K562 (cell line): ENCODE data around the gene NPPC. TPM values are rescaled to one million over a fixed set of nuclear protein-coding genes. Genes with fewer than 3 reads are reported as not detected.

Experiments
- ATAC-seq: fragments of 200-7000 bp; cut with Tn5 transposase; 3 replicates; pipeline ENCODE4 v1.9.1; 2020; ENCODE audit warnings: moderate library complexity
- BruUV-seq: library from RNA; stranded (reverse); fragments of 400-500 nt; replicated peaks from 2 replicates; lab custom pipeline; 2021; lab: Mats Ljungman, UMichigan
- CTCF ChIA-PET: fragments of 300-600 bp; formaldehyde crosslinking; extraction: SDS; loops from one replicate; lab custom pipeline; 2021; ENCODE audit warnings: low intra/inter-chr PET ratio; lab: Yijun Ruan, JAX
- POLR2A ChIA-PET: fragments of 300-600, 350-650 bp; sonication (Branson Sonifier 250); formaldehyde crosslinking; extraction: SDS; loops from one replicate; lab custom pipeline; 2021; ENCODE audit warnings: antibody characterized with exemption, inconsistent platforms; lab: Yijun Ruan, JAX
- DNase-seq, 4 experiments: peaks; one replicate each; pipeline versions ENCODE4 v3.0.0 to v3.0.0-alpha.2; 2011 to 2018; ENCODE audit warnings: low spot score in 3 of 4, mixed read lengths in 3 of 4; ENCODE audit errors: extremely low read depth in 1 of 4
- FAIRE-seq: peaks from 2 replicates; lab custom pipeline; 2011; peaks lifted over from hg19 to GRCh38; lab: Jason Lieb, UNC
- H2AFZ ChIP-seq: 2 replicates; pipeline ENCODE4 v1.6.0; 2011; ENCODE audit warnings: low read depth, low read length, control low read depth, inconsistent platforms
- H3K27ac ChIP-seq: fragments of 200-600 bp; 3 replicates; pipeline ENCODE4 v1.8.0; 2011; ENCODE audit warnings: low read depth, mild to moderate bottlenecking, control low read depth, inconsistent platforms, low read length, moderate library complexity, mixed read lengths; ENCODE audit errors: extremely low read depth
- H3K27me3 ChIP-seq, 2 experiments: fragments of 300-600 bp in 1 of 2; 2 replicates in 1 of 2; 3 replicates in 1 of 2; pipeline versions ENCODE4 v1.6.0 to v1.8.0; 2011; ENCODE audit warnings: inconsistent platforms in 2 of 2, low read length in 2 of 2, mild to moderate bottlenecking in 1 of 2, mixed read lengths in 1 of 2, moderate library complexity in 1 of 2; ENCODE audit not compliant: control insufficient read depth in 2 of 2, insufficient read depth in 2 of 2
- H3K36me3 ChIP-seq: fragments of 300-600 bp; 3 replicates; pipeline ENCODE4 v1.8.0; 2011; ENCODE audit warnings: mild to moderate bottlenecking, low read length, inconsistent platforms; ENCODE audit not compliant: control insufficient read depth, insufficient read depth
- H3K4me1 ChIP-seq, 2 experiments: fragments of 200-600 bp in 1 of 2; replicated peaks in 1 of 2; 2 replicates in 1 of 2; 3 replicates in 1 of 2; pipeline versions ENCODE4 v1.5.1 to v1.8.0; 2011; ENCODE audit warnings: inconsistent platforms in 2 of 2, low read length in 2 of 2, mild to moderate bottlenecking in 1 of 2, mixed read lengths in 1 of 2, moderate library complexity in 1 of 2; ENCODE audit not compliant: control insufficient read depth in 2 of 2, insufficient read depth in 2 of 2
- H3K4me2 ChIP-seq: 2 replicates; pipeline ENCODE4 v1.6.1; 2011; ENCODE audit warnings: low read length, control low read depth, inconsistent platforms, mixed read lengths; ENCODE audit not compliant: insufficient read depth
- H3K4me3 ChIP-seq: fragments of 200-600 bp; sonication (generic), shearing (Covaris generic); 2 replicates; pipeline ENCODE4 v1.5.1; 2016; ENCODE audit warnings: control low read depth, inconsistent platforms
- H3K79me2 ChIP-seq: fragments of 200-600 bp; 3 replicates; pipeline ENCODE4 v1.8.0; 2011; ENCODE audit warnings: low read length, inconsistent platforms; ENCODE audit not compliant: control insufficient read depth, insufficient read depth
- H3K9ac ChIP-seq, 2 experiments: 2 replicates each; pipeline versions ENCODE4 v1.6.0 to v1.6.1; 2011; ENCODE audit warnings: low read depth in 2 of 2, low read length in 2 of 2, control low read depth in 1 of 2, inconsistent platforms in 1 of 2, mild to moderate bottlenecking in 1 of 2, mixed read lengths in 1 of 2; ENCODE audit not compliant: insufficient read depth in 1 of 2
- H3K9me1 ChIP-seq: one replicate; pipeline ENCODE4 v1.6.0; 2011; ENCODE audit warnings: inconsistent platforms, mild to moderate bottlenecking, low read length, moderate library complexity; ENCODE audit not compliant: control insufficient read depth, insufficient read depth
- H3K9me3 ChIP-seq: replicated peaks from 2 replicates; pipeline ENCODE4 v1.5.1; 2011; ENCODE audit warnings: low read depth, low read length, inconsistent platforms; ENCODE audit not compliant: control insufficient read depth, insufficient read depth
- H4K20me1 ChIP-seq: replicated peaks from 2 replicates; pipeline ENCODE4 v1.6.1; 2011; ENCODE audit warnings: low read length, inconsistent platforms, mixed read lengths; ENCODE audit not compliant: control insufficient read depth, insufficient read depth
- CBX3 ChIP-seq, 2 experiments: IDR thresholded peaks; 1 replicate in 1 of 2; 2 replicates in 1 of 2; pipeline ENCODE4 v1.6.1; 2012; ENCODE audit warnings: inconsistent platforms in 2 of 2, low read length in 2 of 2, borderline replicate concordance in 1 of 2, control low read depth in 1 of 2
- DIDO1 ChIP-seq: fragments of 450-650 bp; IDR thresholded peaks from 2 replicates; pipeline ENCODE4 v1.6.1; 2016; ENCODE audit warnings: low read depth, missing biosample characterization, missing genetic modification characterization
- GATAD2A ChIP-seq: fragments of 450-650 bp; IDR thresholded peaks from 2 replicates; pipeline ENCODE4 v1.6.1; 2017
- SAFB2 ChIP-seq: fragments of 200-400 bp; formaldehyde crosslinking; IDR thresholded peaks from 2 replicates; pipeline ENCODE4 v1.6.1; 2018; ENCODE audit warnings: borderline replicate concordance, low read length, low read depth, moderate library complexity; ENCODE audit not compliant: severe bottlenecking
- ZFP36 ChIP-seq: fragments of 150-350 bp; IDR thresholded peaks from 2 replicates; pipeline ENCODE4 v1.6.1; 2018; ENCODE audit warnings: low read length, low read depth; ENCODE audit not compliant: partially characterized antibody
- WGBS: fragments of 100-300 bp; shearing (Covaris generic); methylation state at CpG from one replicate; pipeline ENCODE4 v1.1.6; 2016; ENCODE audit warnings: low coverage, mixed read lengths; ENCODE audit not compliant: insufficient coverage; ENCODE audit errors: missing lambda C conversion rate; 5-methylcytosine and 5-hydroxymethylcytosine counted together
- in situ Hi-C: fragments of 300-500 bp; cut with MboI; formaldehyde crosslinking; loops from 4 replicates; pipeline ENCODE4 v1.15.0; 2018; ENCODE audit warnings: inconsistent platforms, mixed read lengths
- intact Hi-C: fragments of 100-400 bp; cut with micrococcal nuclease; formaldehyde crosslinking; loops from 2 replicates; pipeline ENCODE4 v1.14.2; 2022
- polyA plus RNA-seq, 8 experiments: library from polyadenylated mRNA; depleted of rRNA in 4 of 8; stranded (reverse) in 5 of 8; unstranded in 3 of 8; fragments of >200 nt; fragmentation: Nextera tagmentation in 2 of 8; fragmentation: Illumina TruSeq in 1 of 8; extraction: Ambion mirVana in 2 of 8; extraction: Trizol in 1 of 8; gene quantifications; 2 replicates each; pipeline versions ENCODE4 v1.2.1 to v1.2.3, GENCODE V29; 2011 to 2014; ENCODE audit warnings: inconsistent platforms in 1 of 8, missing spikeins in 1 of 8
- total RNA-seq, 7 experiments: library from RNA; depleted of rRNA in 6 of 7; stranded (reverse); fragments of >200 nt in 6 of 7; fragmentation: Illumina TruSeq in 2 of 7; extraction: Trizol in 2 of 7; gene quantifications; 2 replicates each; pipeline versions ENCODE4 v1.2.1 to v1.2.3, GENCODE V29; 2011 to 2021; ENCODE audit warnings: low replicate concordance in 1 of 7
- TF ChIP-seq, protein P1 (sequence below): fragments of 250-450 bp; sonication (Bioruptor Pico); IDR thresholded peaks from 2 replicates; pipeline ENCODE4 v1.5.0; 2021

The NPPC gene
- total and polyA plus RNA-seq, 9 of the 15 experiments (the other 6 are each of a cell fraction or from before 2014, with no cell fraction given) = not detected

GRCh38 chr2:231968820-231969219 lies 42.6 kb upstream of the NPPC start:
- CTCF ChIA-PET = no interaction called here
- H3K27me3 ChIP-seq = no peaks in the 10 kb centered on the region
- H3K9ac ChIP-seq = no peak overlapping the region
- WGBS = 83% methylated on average over 5 of the region's 6 CpGs
- no peaks in the 10 kb centered on the region for H4K20me1 ChIP-seq
- H3K4me3 ChIP-seq = no peak overlapping the region
- no peaks in the 10 kb centered on the region; a peak in 1 of 5 replicates for H3K4me1 ChIP-seq
- intact Hi-C loops (no loop called here), in situ Hi-C loops (no loop called here)
- H3K27ac ChIP-seq = no peak overlapping the region
- DNase-seq (no peak), FAIRE-seq (no peak), ATAC-seq (no peak)
- BruUV-seq = no TSS peak
- H3K9me3 ChIP-seq = peaks cover 3% of the 10 kb centered on the region; the same call in 1 of the 2 replicates
- H3K36me3 ChIP-seq = no peaks in the 10 kb centered on the region
- peaks cover 45% of the 10 kb centered on the region for H3K79me2 ChIP-seq
- TF ChIP-seq SAFB2 (no peak), CBX3 (IDR thresholded peaks at IDR 0.05; ENCODE audit: borderline replicate concordance in 1 of 2, low read length in 2 of 2) (0 out of 3 replicates have a peak, but pooled peaks of 1 of the 2 experiments have one; percentile 19), ZFP36 (peak; percentile 90), GATAD2A (no peak)
- POLR2A ChIA-PET = no interaction called here
- H3K9me1 ChIP-seq = no peaks in the 10 kb centered on the region
- no peak overlapping the region for H2AFZ ChIP-seq
- no peak overlapping the region for H3K4me2 ChIP-seq

DNA sequence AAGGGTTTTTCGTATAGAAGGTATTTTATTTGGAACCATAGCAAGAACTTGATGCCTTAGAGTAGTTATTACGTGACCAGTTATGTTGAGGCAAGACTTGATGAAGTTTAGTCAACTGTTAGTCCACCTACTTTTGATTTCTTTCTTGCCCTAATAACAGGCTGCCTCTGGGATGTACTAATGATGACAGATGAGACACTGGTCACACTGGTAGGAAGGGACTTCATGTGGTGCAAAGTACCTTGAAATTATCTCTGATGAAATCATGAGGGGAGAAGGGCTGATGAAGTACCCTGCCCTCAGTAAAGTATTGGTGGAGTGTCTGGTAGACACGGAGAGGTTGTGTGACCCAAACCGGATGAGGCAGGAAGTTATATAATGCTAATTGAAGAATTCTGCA lies 40.7 kb upstream of the NPPC start:
- intact Hi-C loops (no loop called here), in situ Hi-C loops (no loop called here)
- H2AFZ ChIP-seq = no peak overlapping the region
- H3K9ac ChIP-seq = no peak overlapping the region
- no peaks in the 10 kb centered on the region for H4K20me1 ChIP-seq
- H3K9me3 ChIP-seq = peaks cover 3% of the 10 kb centered on the region; the same call in 1 of the 2 replicates
- ChIA-PET POLR2A (no interaction called here), CTCF (no interaction called here)
- H3K4me1 ChIP-seq = peaks cover 0 to 1% of the 10 kb centered on the region in 2 experiments; a peak in 3 of 5 replicates
- FAIRE-seq (no peak), ATAC-seq (no peak), DNase-seq (no peak)
- no peaks in the 10 kb centered on the region for H3K9me1 ChIP-seq
- no peaks in the 10 kb centered on the region for H3K27me3 ChIP-seq
- no peak overlapping the region for H3K4me2 ChIP-seq
- no peak overlapping the region for H3K27ac ChIP-seq
- BruUV-seq = no TSS peak
- WGBS = 66% methylated on average over 4 of the region's 4 CpGs
- H3K36me3 ChIP-seq = no peaks in the 10 kb centered on the region
- H3K79me2 ChIP-seq = peaks cover 61% of the 10 kb centered on the region
- no peak overlapping the region for H3K4me3 ChIP-seq
- TF ChIP-seq, protein P1, sequence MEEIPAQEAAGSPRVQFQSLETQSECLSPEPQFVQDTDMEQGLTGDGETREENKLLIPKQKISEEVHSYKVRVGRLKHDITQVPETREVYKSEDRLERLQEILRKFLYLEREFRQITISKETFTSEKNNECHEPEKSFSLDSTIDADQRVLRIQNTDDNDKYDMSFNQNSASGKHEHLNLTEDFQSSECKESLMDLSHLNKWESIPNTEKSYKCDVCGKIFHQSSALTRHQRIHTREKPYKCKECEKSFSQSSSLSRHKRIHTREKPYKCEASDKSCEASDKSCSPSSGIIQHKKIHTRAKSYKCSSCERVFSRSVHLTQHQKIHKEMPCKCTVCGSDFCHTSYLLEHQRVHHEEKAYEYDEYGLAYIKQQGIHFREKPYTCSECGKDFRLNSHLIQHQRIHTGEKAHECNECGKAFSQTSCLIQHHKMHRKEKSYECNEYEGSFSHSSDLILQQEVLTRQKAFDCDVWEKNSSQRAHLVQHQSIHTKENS = no peak
- no peak for TF ChIP-seq DIDO1
